GM12878 (cell line): ENCODE results near the gene HOXB1. TPM values are rescaled to one million over a fixed set of nuclear protein-coding genes. Genes with fewer than 3 reads are reported as not detected.

Experiments
- ATAC-seq: fragments of 200-7000 bp; cut with Tn5 transposase; 3 replicates; pipeline ENCODE4 v1.9.1; 2020; ENCODE audit warnings: mild to moderate bottlenecking, moderate library complexity
- BruUV-seq: library from RNA; stranded (reverse); fragments of 400-500 nt; replicated peaks from 2 replicates; lab custom pipeline; 2021; lab: Mats Ljungman, UMichigan
- CTCF ChIA-PET: fragments of 300-600 bp; sonication (Branson Sonifier 250); formaldehyde crosslinking; extraction: SDS; loops from one replicate; lab custom pipeline; 2021; ENCODE audit warnings: inconsistent platforms; lab: Yijun Ruan, JAX
- POLR2A ChIA-PET: fragments of 350-600 bp; formaldehyde crosslinking; extraction: SDS; loops from one replicate; lab custom pipeline; 2021; ENCODE audit warnings: inconsistent platforms; lab: Charles Lee
- RAD21 ChIA-PET: fragments of 300-600 bp; sonication (Branson Sonifier 250); formaldehyde crosslinking; loops from one replicate; lab custom pipeline; 2023; ENCODE audit warnings: antibody characterized with exemption; ENCODE audit not compliant: unreplicated experiment; lab: Charles Lee
- SMC1A ChIA-PET: fragments of 300-600 bp; sonication (Branson Sonifier 250); formaldehyde crosslinking; loops from one replicate; lab custom pipeline; 2023; ENCODE audit not compliant: unreplicated experiment, uncharacterized antibody; lab: Charles Lee
- DNase-seq: peaks from one replicate; pipeline ENCODE4 v3.0.0-alpha.2; 2011; ENCODE audit warnings: low read depth, low spot score
- FAIRE-seq: peaks from 3 replicates; lab custom pipeline; 2011; peaks lifted over from hg19 to GRCh38; lab: Jason Lieb, UNC
- H2AFZ ChIP-seq: 2 replicates; pipeline ENCODE4 v1.6.0; 2011; ENCODE audit warnings: low read depth, low read length, control low read depth; ENCODE audit not compliant: control insufficient read depth
- H3K27ac ChIP-seq: 2 replicates; pipeline ENCODE4 v1.5.1; 2011; ENCODE audit warnings: control low read depth; ENCODE audit not compliant: control insufficient read depth, insufficient read depth
- H3K27me3 ChIP-seq, 2 experiments: replicated peaks in 1 of 2; 2 replicates each; pipeline versions ENCODE4 v1.6.0 to v1.6.1; 2011; ENCODE audit warnings: low read length in 1 of 2; ENCODE audit not compliant: control insufficient read depth in 2 of 2, insufficient read depth in 2 of 2
- H3K36me3 ChIP-seq, 2 experiments: 2 replicates each; pipeline ENCODE4 v1.5.1; 2011; ENCODE audit warnings: low read length in 1 of 2; ENCODE audit not compliant: control insufficient read depth in 2 of 2, insufficient read depth in 2 of 2
- H3K4me1 ChIP-seq: 2 replicates; pipeline ENCODE4 v1.6.1; 2011; ENCODE audit warnings: mild to moderate bottlenecking, low read length, moderate library complexity, mixed read lengths; ENCODE audit not compliant: control insufficient read depth, insufficient read depth
- H3K4me2 ChIP-seq: 2 replicates; pipeline ENCODE4 v1.6.0; 2011; ENCODE audit warnings: control low read depth; ENCODE audit not compliant: control insufficient read depth, insufficient read depth
- H3K4me3 ChIP-seq: fragments of 200-600 bp; sonication (generic); 2 replicates; pipeline ENCODE4 v1.5.1; 2016
- H3K79me2 ChIP-seq: 2 replicates; pipeline ENCODE4 v1.6.0; 2011; ENCODE audit warnings: low read length; ENCODE audit not compliant: control insufficient read depth, insufficient read depth
- H3K9ac ChIP-seq: 2 replicates; pipeline ENCODE4 v1.8.0; 2011; ENCODE audit warnings: low read length, control low read depth, mixed read lengths; ENCODE audit not compliant: control insufficient read depth, insufficient read depth
- H3K9me3 ChIP-seq: replicated peaks from 3 replicates; pipeline ENCODE4 v1.5.1; 2011; ENCODE audit warnings: mild to moderate bottlenecking, low read length; ENCODE audit not compliant: control insufficient read depth, insufficient read depth
- H4K20me1 ChIP-seq: 2 replicates; pipeline ENCODE4 v1.6.0; 2011; ENCODE audit not compliant: control insufficient read depth, insufficient read depth
- CBX3 ChIP-seq: fragments of 200-600 bp; sonication (generic); IDR thresholded peaks from 2 replicates; pipeline ENCODE4 v1.6.1; 2016; ENCODE audit warnings: low read depth, borderline replicate concordance
- CHD2 ChIP-seq: IDR thresholded peaks from 2 replicates; pipeline ENCODE4 v1.6.1; 2011; ENCODE audit warnings: low read depth, low read length, improper control_type of control experiment, borderline replicate concordance
- CREM ChIP-seq: IDR thresholded peaks from 2 replicates; pipeline ENCODE4 v1.6.1; 2014; ENCODE audit warnings: antibody characterized with exemption, low read depth
- EP300 ChIP-seq, 2 experiments: fragments of 150-350 bp in 1 of 2; IDR thresholded peaks; 2 replicates each; pipeline ENCODE4 v1.6.1; 2011 to 2012; ENCODE audit warnings: low read depth in 2 of 2, low read length in 2 of 2, borderline replicate concordance in 1 of 2, improper control_type of control experiment in 1 of 2, inconsistent platforms in 1 of 2; ENCODE audit not compliant: control insufficient read depth in 1 of 2
- GATAD2B ChIP-seq: fragments of 450-650 bp; conservative IDR thresholded peaks from 2 replicates; pipeline ENCODE4 v1.6.1; 2017; ENCODE audit warnings: low read depth, mild to moderate bottlenecking, moderate library complexity
- KLF5 ChIP-seq: fragments of 450-650 bp; IDR thresholded peaks from 2 replicates; pipeline ENCODE4 v1.6.1; 2014; ENCODE audit warnings: mild to moderate bottlenecking; ENCODE audit not compliant: partially characterized antibody
- MYC ChIP-seq: IDR thresholded peaks from 2 replicates; pipeline ENCODE4 v1.6.1; 2011; ENCODE audit warnings: mild to moderate bottlenecking, low read length, moderate library complexity, inconsistent platforms; ENCODE audit not compliant: insufficient read depth, insufficient replicate concordance, insufficient read length, severe bottlenecking
- RAD21 ChIP-seq: IDR thresholded peaks from 2 replicates; pipeline ENCODE4 v1.6.1; 2011; ENCODE audit warnings: mild to moderate bottlenecking, low read depth, low read length, moderate library complexity; ENCODE audit not compliant: insufficient read depth
- SIN3A ChIP-seq: IDR thresholded peaks from 2 replicates; pipeline ENCODE4 v1.6.1; 2012; ENCODE audit warnings: low read depth, low read length, improper control_type of control experiment
- STAT3 ChIP-seq: IDR thresholded peaks from 2 replicates; pipeline ENCODE4 v1.6.1; 2011; ENCODE audit warnings: low read depth, low read length, improper control_type of control experiment
- TARDBP ChIP-seq: IDR thresholded peaks from 2 replicates; pipeline ENCODE4 v1.6.1; 2016; ENCODE audit warnings: borderline replicate concordance
- ZNF207 ChIP-seq: fragments of 450-650 bp; IDR thresholded peaks from 2 replicates; pipeline ENCODE4 v1.6.1; 2014; ENCODE audit warnings: antibody characterized with exemption, mild to moderate bottlenecking, borderline replicate concordance
- WGBS: methylation state at CpG from one replicate; pipeline ENCODE4 v1.1.6; 2016; ENCODE audit warnings: low lambda C conversion rate; ENCODE audit not compliant: insufficient replicate concordance, insufficient coverage; ENCODE audit errors: missing lambda C conversion rate; 5-methylcytosine and 5-hydroxymethylcytosine counted together
- in situ Hi-C: fragments of 300-500 bp; cut with MboI; formaldehyde crosslinking; loops from 9 replicates; pipeline ENCODE4 v1.14.3; 2018; ENCODE audit warnings: mixed read lengths
- intact Hi-C: fragments of 100-400 bp; cut with micrococcal nuclease; formaldehyde crosslinking; loops from one replicate; pipeline ENCODE4 v1.14.2; 2022; ENCODE audit not compliant: unreplicated experiment
- polyA plus RNA-seq, 11 experiments: library from polyadenylated mRNA; depleted of rRNA in 4 of 11; unstranded in 6 of 11; stranded (reverse) in 5 of 11; fragments of >200 nt; fragmentation: Nextera tagmentation in 4 of 11; fragmentation: Illumina TruSeq in 1 of 11; extraction: Ambion mirVana in 4 of 11; extraction: Trizol in 1 of 11; gene quantifications; 1 replicate in 1 of 11; 2 replicates in 10 of 11; pipeline versions ENCODE4 v1.2.1 to v1.2.3, GENCODE V29; 2011 to 2016; ENCODE audit warnings: inconsistent platforms in 2 of 11, missing spikeins in 2 of 11, low read depth in 1 of 11
- total RNA-seq, 4 experiments: library from RNA; depleted of rRNA in 3 of 4; stranded (reverse); fragments of >200 nt in 3 of 4; fragmentation: Illumina TruSeq in 1 of 4; extraction: Trizol in 1 of 4; gene quantifications; 2 replicates each; pipeline versions ENCODE4 v1.2.1 to v1.2.3, GENCODE V29; 2013 to 2021
- TF ChIP-seq, protein P1 (sequence below): fragments of 450-650 bp; formaldehyde crosslinking; IDR thresholded peaks from 2 replicates; pipeline ENCODE4 v1.5.0; 2022; ENCODE audit warnings: mild to moderate bottlenecking, missing genetic modification characterization
- TF ChIP-seq, protein P2 (sequence below): IDR thresholded peaks from 2 replicates; pipeline ENCODE4 v1.6.1; 2011; ENCODE audit warnings: borderline replicate concordance, low read depth, mild to moderate bottlenecking, moderate library complexity, mixed read lengths, low read length; ENCODE audit not compliant: insufficient read depth; ENCODE audit errors: extremely low read length

HOXB1 gene
- total and polyA plus RNA-seq, 10 of the 15 experiments (the other 5 are each of a cell fraction or from before 2014, with no cell fraction given), result not detected

DNA sequence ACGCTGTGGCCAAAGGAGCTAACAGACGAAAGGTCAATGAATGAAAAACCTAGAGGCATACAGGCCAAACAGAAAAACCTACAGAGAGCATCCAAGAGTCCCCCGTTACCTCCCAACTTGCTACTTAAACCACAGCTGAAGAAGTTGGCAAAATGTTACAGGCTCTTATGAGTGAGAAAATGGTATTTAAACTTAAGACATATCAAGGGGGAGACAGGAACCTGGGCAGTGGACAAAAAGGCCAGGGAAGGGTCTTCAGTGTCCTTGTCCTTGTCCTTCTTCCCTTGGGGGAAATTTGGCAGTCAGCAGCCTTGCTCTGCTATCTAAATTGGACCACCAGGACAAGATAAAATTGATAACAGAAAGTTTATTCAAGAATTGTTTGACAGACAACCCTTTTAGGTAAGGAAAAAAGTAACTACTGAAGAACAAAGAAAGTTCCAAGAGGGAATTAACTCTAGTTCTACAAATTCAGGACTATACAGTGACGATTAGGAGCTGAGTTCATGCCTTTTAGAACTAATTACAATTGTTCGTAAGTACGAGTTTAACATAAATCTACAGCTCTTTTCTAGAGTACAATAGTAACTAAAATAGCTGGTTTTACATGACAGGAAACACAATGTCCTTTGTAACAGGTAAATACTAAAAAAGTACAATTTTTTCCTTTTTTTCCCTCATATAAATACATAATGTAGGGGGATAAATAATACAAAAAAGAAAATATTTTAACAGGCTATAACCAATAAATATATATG, 17.9 kb upstream of the HOXB1 start:
- CTCF ChIA-PET, result interaction anchor here (0.6 to 1.4 kb wide), 3 partner anchors 35 to 197 kb away, joined by 3 to 4 read pairs (median 3); no protein-coding TSS in a partner anchor
- H3K27ac ChIP-seq, result no peak overlapping the region
- BruUV-seq, result no TSS peak
- peaks cover 0 to 6% of the 10 kb centered on the region in 2 experiments; a peak in 2 of 4 replicates for H3K36me3 ChIP-seq
- H3K27me3 ChIP-seq, result no peaks in the 10 kb centered on the region
- H3K9me3 ChIP-seq, result no peaks in the 10 kb centered on the region
- SMC1A ChIA-PET, result interaction anchor here (1.0 to 1.4 kb wide), 2 partner anchors 31 to 57 kb away, joined by 3 read pairs; no protein-coding TSS in a partner anchor
- no peak overlapping the region for H3K4me3 ChIP-seq
- TF ChIP-seq GATAD2B, result no peak
- TF ChIP-seq, protein P1, sequence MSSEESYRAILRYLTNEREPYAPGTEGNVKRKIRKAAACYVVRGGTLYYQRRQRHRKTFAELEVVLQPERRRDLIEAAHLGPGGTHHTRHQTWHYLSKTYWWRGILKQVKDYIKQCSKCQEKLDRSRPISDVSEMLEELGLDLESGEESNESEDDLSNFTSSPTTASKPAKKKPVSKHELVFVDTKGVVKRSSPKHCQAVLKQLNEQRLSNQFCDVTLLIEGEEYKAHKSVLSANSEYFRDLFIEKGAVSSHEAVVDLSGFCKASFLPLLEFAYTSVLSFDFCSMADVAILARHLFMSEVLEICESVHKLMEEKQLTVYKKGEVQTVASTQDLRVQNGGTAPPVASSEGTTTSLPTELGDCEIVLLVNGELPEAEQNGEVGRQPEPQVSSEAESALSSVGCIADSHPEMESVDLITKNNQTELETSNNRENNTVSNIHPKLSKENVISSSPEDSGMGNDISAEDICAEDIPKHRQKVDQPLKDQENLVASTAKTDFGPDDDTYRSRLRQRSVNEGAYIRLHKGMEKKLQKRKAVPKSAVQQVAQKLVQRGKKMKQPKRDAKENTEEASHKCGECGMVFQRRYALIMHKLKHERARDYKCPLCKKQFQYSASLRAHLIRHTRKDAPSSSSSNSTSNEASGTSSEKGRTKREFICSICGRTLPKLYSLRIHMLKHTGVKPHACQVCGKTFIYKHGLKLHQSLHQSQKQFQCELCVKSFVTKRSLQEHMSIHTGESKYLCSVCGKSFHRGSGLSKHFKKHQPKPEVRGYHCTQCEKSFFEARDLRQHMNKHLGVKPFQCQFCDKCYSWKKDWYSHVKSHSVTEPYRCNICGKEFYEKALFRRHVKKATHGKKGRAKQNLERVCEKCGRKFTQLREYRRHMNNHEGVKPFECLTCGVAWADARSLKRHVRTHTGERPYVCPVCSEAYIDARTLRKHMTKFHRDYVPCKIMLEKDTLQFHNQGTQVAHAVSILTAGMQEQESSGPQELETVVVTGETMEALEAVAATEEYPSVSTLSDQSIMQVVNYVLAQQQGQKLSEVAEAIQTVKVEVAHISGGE, result no peak
- no peak for TF ChIP-seq SIN3A
- TF ChIP-seq RAD21, result no peak
- no peak for TF ChIP-seq STAT3
- no peak for TF ChIP-seq CHD2
- no peak for TF ChIP-seq MYC
- TF ChIP-seq EP300 (IDR thresholded peaks at IDR 0.05; ENCODE audit: borderline replicate concordance in 1 of 2, control insufficient read depth in 1 of 2, low read depth in 2 of 2, low read length in 2 of 2), result no peak
- no peak for TF ChIP-seq KLF5
- TF ChIP-seq, protein P2, sequence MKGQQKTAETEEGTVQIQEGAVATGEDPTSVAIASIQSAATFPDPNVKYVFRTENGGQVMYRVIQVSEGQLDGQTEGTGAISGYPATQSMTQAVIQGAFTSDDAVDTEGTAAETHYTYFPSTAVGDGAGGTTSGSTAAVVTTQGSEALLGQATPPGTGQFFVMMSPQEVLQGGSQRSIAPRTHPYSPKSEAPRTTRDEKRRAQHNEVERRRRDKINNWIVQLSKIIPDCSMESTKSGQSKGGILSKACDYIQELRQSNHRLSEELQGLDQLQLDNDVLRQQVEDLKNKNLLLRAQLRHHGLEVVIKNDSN, result no peak
- no peak for TF ChIP-seq CREM
- no peak for TF ChIP-seq TARDBP
- TF ChIP-seq CBX3, result no peak
- no peak for TF ChIP-seq ZNF207
- peaks cover 7% of the 10 kb centered on the region for H3K4me1 ChIP-seq
- in situ Hi-C loops, result no loop called here
- no peak overlapping the region for H3K9ac ChIP-seq
- POLR2A ChIA-PET, result interaction anchor here (1.0 to 1.6 kb wide), 2 partner anchors 9 to 37 kb away, joined by 6 to 8 read pairs; no protein-coding TSS in a partner anchor
- no peak for FAIRE-seq
- no peaks in the 10 kb centered on the region for H4K20me1 ChIP-seq
- no peak for ATAC-seq
- 74% methylated on average over 6 of the region's 6 CpGs for WGBS
- intact Hi-C loops, result no loop called here
- H2AFZ ChIP-seq, result no peak overlapping the region
- H3K4me2 ChIP-seq, result no peak overlapping the region
- no peak for DNase-seq
- RAD21 ChIA-PET, result no interaction called here
- H3K79me2 ChIP-seq, result no peaks in the 10 kb centered on the region; the same call in none of the 2 replicates
